ENCODE results near the gene RRM2.
"Not testable (repeated sequence)": the region's sequence is repeated elsewhere in the genome, so short reads cannot be mapped to it uniquely, and the experiment has no call there.

The RRM2 gene

DNA sequence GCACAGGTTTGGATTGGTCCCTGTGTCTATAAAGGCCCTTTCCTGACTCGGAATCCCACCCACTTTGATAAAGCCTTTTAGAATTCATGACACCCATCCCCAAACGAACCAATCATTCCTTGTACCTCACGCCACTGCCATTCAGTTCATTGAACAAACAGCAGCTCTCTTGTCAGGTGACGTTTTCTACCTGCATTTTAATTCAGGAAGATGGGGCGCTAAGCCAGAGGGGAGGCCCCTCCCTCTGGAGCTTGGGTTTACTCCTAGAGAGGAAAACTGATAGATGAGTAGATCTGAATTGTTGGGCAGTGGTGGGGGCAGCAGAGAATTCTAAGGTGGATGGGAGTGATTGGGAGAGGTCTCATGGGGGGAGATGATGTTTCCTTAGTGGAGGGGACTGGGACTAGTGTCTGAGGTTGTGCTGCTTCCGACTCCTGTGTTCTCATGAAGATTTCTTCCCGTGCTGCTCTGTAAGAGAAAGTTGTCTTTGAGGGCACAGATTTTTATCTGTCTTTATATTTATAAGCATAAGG, 9.6 kb downstream of the RRM2 start:
- DNase-seq (ENCODE audit: low read depth in 1 of 2, low spot score in 1 of 2): no peak

DNA sequence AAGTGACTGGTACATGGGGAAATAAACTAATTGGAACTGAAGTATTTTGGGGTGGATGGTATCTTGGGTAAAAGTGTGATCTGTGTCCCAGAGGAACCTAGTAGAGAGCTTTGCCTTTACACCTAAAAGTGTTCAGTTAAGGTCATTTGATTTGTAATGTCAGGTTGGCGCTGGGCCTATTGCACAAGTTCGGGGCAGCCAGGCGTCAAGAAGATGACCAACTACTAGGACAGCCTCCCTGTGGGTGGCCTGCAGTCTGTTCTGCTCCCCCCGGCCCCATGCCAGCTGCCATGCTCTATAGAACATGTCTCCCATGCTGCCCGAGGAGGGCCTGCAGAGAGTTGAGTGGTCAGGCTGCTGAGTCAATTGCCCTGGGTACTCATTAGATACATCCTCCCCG, 10.1 kb downstream of the RRM2 start:
- no peak for DNase-seq (ENCODE audit: low read depth in 1 of 2, low spot score in 1 of 2)

DNA sequence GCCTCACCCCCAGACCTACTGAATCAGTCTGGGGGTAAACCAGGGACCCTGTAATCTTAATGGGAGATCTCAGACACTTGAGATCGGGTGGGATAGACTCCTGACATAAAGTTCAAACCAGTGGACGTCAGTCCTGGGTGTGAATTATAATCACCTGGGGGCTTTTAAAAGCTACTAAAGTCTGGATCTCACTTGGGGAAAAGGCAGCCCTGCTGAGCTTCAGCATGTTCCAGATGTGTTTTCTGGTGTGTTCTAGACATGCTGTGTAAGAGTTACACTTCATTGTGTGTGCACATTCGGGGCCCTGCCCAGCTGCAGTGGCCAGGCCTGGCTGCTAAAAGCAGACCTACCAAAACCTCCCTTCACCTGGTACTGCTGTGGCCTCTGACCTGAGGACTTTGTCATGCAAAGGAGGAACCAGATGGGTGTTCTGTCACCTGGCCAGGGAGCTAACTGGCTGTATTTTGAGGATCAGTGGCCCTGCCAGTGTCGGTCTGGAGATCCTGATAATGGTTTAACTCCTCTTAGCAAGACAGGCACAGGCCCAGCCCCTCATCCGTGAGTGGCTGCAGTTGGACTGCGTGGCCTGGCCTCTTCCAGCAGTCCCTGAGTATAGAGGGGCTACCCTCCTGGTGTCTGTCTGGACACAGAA, 10.6 kb downstream of the RRM2 start:
- DNase-seq (ENCODE audit: low read depth in 1 of 2, low spot score in 1 of 2): no peak

DNA sequence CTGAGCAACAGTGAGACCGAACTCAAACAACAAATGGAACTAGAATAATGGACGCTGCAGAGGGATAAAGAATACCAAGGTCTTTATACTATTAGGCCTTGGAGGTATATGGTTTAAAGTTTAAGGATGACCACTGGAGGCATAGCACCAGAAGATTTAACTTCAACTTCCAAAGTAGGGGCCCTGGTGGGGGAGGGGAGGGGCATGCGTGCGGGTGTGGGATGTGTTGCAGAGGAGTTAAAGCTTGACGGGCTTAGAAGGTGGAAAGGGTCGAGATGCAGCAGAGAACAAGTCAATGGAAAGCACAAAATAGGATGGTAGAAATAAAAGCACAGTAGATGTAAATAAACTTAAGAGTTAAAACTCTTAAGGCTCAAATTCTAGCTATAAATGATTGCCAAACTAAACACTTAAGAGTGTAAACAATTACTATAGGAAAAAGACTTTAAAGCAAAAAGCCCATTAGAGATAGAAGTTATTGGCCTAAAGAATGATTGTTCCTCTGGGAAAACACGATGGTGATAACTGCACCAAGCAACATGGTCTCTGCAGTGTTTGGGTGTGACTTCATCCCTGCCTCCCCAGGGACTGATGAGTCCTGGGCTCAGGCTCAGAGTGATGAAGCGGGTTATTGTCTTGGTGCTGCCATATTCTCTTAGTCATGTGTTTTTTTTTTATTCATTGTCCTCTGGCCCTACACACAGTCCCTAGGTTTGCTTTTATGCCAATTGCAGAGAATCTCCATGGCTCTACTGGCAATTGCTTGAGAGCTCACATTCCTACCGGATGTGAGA, 13.0 kb downstream of the RRM2 start:
- no peak for DNase-seq (ENCODE audit: low read depth in 1 of 2, low spot score in 1 of 2)

- DNase-seq (ENCODE audit: low read depth in 1 of 2, low spot score in 1 of 2): no peak
Measured at GRCh38 chr2:10136101-10136934, 13.8 kb downstream of the RRM2 start.

- no peak for DNase-seq (ENCODE audit: low read depth in 1 of 2, low spot score in 1 of 2)
Measured at GRCh38 chr2:10137053-10137843, 14.7 kb downstream of the RRM2 start.

DNA sequence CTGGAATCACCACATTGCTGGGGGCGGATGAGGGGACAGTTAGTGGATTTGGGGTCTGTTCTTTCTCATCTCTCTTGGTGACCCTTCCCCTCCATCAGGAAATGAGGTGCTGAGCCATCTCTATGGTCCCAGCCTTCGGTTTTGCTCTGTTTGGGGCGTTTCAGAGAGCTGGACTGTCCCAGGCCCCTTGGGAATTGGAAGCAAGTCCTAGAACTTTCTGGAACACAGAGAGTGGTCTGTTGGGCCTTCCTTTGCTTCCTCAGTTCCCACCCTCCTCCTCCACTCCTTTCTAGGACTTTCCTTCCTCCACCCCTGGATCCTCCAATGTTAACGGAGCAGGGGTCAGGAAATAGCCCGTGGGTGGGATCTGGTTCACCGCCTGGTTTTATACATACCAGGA, 17.0 kb downstream of the RRM2 start:
- no peak for DNase-seq (ENCODE audit: low read depth in 1 of 2, low spot score in 1 of 2)

- DNase-seq (ENCODE audit: low read depth in 1 of 2, low spot score in 1 of 2): no peak
Measured at GRCh38 chr2:10140841-10141610, 18.5 kb downstream of the RRM2 start.

GRCh38 chr2:10141736-10142639, 19.4 kb downstream of the RRM2 start:
- DNase-seq (ENCODE audit: low read depth in 1 of 2, low spot score in 1 of 2): no peak

DNA sequence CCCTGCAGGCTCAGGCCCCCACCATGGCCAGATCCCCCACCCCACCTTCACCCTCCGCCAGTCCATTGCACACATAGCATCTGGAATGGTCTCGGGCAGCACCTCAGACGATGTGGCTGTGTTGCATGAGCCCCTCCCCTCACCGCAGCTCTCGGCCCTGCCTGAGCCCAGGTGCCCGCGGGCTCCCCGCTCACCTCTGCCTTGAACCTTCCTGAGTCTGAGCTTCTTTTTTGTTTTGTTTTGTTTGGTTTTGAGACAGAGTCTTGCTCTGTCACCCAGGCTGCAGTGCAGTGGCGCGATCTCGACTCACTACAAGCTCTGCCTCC, 20.1 kb downstream of the RRM2 start:
- DNase-seq (ENCODE audit: low read depth in 1 of 2, low spot score in 1 of 2): no peak

DNA sequence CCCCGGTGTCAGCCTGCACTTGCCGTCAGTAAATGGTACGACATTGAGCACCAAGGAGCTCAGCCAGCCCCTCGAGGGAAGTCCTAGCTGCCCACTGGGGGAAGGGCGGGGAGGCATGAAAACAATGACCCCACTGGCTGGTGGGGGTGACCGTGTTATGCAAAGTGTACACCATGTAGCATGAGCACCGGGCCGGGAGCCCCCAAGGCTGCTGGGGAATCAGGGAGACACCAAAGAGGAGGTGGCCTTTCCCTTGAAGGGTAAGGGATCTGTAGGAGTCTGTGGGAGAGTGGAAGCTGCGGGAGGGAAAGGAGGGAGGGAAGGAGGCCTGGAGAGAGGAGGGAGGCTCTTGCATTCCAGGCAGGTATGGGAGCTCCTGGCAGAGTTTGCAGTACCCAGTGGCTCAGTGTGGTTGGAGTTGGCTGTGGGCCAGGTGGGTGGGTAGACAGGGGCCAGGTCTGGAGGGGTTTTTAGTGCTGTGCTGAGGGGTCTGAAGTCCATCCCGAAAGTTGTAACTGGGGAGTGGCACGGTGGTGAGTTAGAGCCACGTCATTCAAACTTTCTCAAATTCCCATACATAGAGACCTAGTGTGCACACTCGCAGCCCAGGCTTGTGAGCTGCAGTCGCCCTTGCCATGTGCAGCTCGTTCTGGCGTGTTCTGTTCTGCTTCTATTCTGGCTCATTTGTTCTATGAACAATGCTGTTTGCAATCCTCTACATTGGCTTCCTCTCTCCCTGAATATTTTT, 22.4 kb downstream of the RRM2 start:
- DNase-seq (ENCODE audit: low read depth in 1 of 2, low spot score in 1 of 2): no peak

- no peak for DNase-seq (ENCODE audit: low read depth in 1 of 2, low spot score in 1 of 2)
Measured at GRCh38 chr2:10145519-10146357, 23.2 kb downstream of the RRM2 start.

GRCh38 chr2:10146366-10147005, 23.9 kb downstream of the RRM2 start:
- DNase-seq (ENCODE audit: low read depth in 1 of 2, low spot score in 1 of 2): no peak

DNA sequence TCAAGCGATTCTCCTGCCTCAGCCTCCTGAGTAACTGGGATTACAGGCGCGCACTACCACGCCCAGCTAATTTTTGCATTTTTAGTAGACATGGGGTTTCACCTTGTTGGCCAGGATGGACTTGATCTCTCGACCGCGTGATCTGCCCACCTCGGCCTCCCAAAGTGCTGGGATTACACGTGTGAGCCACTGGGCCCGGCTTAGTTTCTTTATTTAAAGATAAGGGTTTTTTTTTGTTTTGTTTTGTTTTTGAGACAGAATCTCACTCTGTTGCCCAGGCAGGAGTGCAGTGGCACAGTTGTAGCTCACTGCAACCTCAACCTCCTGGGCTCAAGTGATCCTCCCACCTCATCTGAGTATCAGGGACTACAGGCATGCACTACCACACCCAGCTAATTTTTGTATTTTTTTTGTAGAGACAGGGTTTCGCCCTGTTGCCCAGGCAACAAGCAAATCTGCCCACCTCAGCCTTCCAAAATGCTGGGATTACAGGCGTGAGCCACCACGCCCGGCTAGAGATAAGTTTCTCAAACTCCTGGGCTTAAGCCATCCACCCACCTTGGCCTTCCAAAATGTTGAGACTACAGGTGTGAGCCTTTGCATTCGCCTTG, 24.6 kb downstream of the RRM2 start:
- not testable (repeated sequence) for DNase-seq (ENCODE audit: low read depth in 1 of 2, low spot score in 1 of 2)

DNA sequence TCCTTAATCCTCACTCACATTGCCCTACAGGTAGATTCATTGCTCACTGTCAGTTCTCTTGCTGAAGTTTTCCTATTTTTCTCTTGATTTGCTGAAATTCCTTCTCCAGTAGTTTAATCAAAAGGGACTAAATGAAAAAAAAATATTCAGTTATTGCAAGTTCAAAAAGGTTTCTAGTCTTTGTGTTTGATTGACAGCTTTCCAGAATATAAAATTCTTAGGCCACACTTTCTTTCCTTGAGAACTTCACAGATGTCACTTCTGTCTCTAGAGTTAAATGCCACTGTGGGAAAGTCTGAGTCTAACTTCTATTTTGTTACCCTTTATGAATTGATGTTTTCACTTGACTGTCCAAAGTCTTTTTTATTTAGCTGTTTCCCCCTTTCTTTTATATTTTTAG, 25.7 kb downstream of the RRM2 start:
- DNase-seq (ENCODE audit: low read depth in 1 of 2, low spot score in 1 of 2): no peak

GRCh38 chr2:10149635-10150034, 27.1 kb downstream of the RRM2 start:
- no peak for DNase-seq (ENCODE audit: low read depth in 1 of 2, low spot score in 1 of 2)

- no peak for DNase-seq (ENCODE audit: low read depth in 1 of 2, low spot score in 1 of 2)
Measured at GRCh38 chr2:10150436-10150835, 27.9 kb downstream of the RRM2 start.

Data from activated CD4-positive, alpha-beta T cell treated with anti-CD3 and anti-CD28 coated beads, Interleukin-2, amount 50 U/mL, for 24 hours (primary cell).